22Rv1 (cell line): ENCODE results near the gene BORCS8.

ENCODE experiments used
- ZFX ChIP-seq: fragments of 450-650 bp; IDR thresholded peaks from 2 replicates; pipeline ENCODE4 v1.6.1; 2017; ENCODE audit warnings: antibody characterized with exemption, borderline replicate concordance
- TF ChIP-seq, protein P1 (sequence below): fragments of 450-650 bp; IDR thresholded peaks from 2 replicates; pipeline ENCODE4 v1.5.1; 2017; ENCODE audit warnings: mild to moderate bottlenecking

- TF ChIP-seq, protein P1, sequence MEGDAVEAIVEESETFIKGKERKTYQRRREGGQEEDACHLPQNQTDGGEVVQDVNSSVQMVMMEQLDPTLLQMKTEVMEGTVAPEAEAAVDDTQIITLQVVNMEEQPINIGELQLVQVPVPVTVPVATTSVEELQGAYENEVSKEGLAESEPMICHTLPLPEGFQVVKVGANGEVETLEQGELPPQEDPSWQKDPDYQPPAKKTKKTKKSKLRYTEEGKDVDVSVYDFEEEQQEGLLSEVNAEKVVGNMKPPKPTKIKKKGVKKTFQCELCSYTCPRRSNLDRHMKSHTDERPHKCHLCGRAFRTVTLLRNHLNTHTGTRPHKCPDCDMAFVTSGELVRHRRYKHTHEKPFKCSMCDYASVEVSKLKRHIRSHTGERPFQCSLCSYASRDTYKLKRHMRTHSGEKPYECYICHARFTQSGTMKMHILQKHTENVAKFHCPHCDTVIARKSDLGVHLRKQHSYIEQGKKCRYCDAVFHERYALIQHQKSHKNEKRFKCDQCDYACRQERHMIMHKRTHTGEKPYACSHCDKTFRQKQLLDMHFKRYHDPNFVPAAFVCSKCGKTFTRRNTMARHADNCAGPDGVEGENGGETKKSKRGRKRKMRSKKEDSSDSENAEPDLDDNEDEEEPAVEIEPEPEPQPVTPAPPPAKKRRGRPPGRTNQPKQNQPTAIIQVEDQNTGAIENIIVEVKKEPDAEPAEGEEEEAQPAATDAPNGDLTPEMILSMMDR = no peak
- no peak for TF ChIP-seq ZFX
These were observed 15.0 kb upstream of the BORCS8 start for GRCh38 chr19:19206938-19207337.
